SU-DHL-6 (cell line): ENCODE results near the gene KCNIP3.

Experiments
- H2AFZ ChIP-seq: fragments of 200-600 bp; sonication (generic); 2 replicates; pipeline ENCODE4 v1.6.1; 2014; ENCODE audit warnings: low read depth, mild to moderate bottlenecking, moderate library complexity, mixed read lengths, antibody characterized with exemption, low read length; ENCODE audit not compliant: severe bottlenecking
- H3F3A ChIP-seq: fragments of 200-600 bp; shearing (Covaris generic); 2 replicates; pipeline ENCODE4 v1.6.0; 2016; ENCODE audit warnings: antibody characterized with exemption, mild to moderate bottlenecking; ENCODE audit not compliant: insufficient read depth
- H3K27ac ChIP-seq: fragments of 200-600 bp; sonication (generic); 2 replicates; pipeline ENCODE4 v1.5.1; 2016; ENCODE audit warnings: low read depth, mild to moderate bottlenecking, low read length, moderate library complexity, mixed read lengths
- H3K27me3 ChIP-seq: fragments of 200-600 bp; sonication (generic), shearing (Covaris generic); 2 replicates; pipeline ENCODE4 v1.6.0; 2014; ENCODE audit warnings: mild to moderate bottlenecking, low read length
- H3K36me3 ChIP-seq: fragments of 200-600 bp; sonication (generic); 2 replicates; pipeline ENCODE4 v1.6.1; 2014; ENCODE audit warnings: mild to moderate bottlenecking, low read length, mixed read lengths
- H3K4me2 ChIP-seq: fragments of 300-600, 200-600 bp; shearing (Covaris generic), sonication (generic); 2 replicates; pipeline ENCODE4 v1.6.0; 2014; ENCODE audit warnings: low read length, low read depth, mild to moderate bottlenecking; ENCODE audit not compliant: poor library complexity, severe bottlenecking
- H3K4me3 ChIP-seq: fragments of 200-600 bp; sonication (generic); 2 replicates; pipeline ENCODE4 v1.5.1; 2014; ENCODE audit warnings: antibody characterized with exemption, low read length, mild to moderate bottlenecking, mixed read lengths; ENCODE audit not compliant: insufficient read depth, poor library complexity, severe bottlenecking
- H3K79me2 ChIP-seq: fragments of 200-600 bp; sonication (generic); 2 replicates; pipeline ENCODE4 v1.6.1; 2014; ENCODE audit warnings: mild to moderate bottlenecking, low read length, moderate library complexity; ENCODE audit not compliant: insufficient read depth
- H3K9ac ChIP-seq: fragments of 200-600 bp; sonication (generic); 2 replicates; pipeline ENCODE4 v1.7.0; 2014; ENCODE audit warnings: mild to moderate bottlenecking, low read length
- H3K9me2 ChIP-seq: fragments of 200-600 bp; sonication (generic); replicated peaks from 2 replicates; pipeline ENCODE4 v1.6.1; 2014; ENCODE audit warnings: low read length; ENCODE audit not compliant: insufficient read depth
- H3K9me3 ChIP-seq: fragments of 200-600 bp; sonication (generic); 2 replicates; pipeline ENCODE4 v1.6.1; 2014; ENCODE audit warnings: low read length, mixed read lengths; ENCODE audit not compliant: insufficient read depth
- H4K20me1 ChIP-seq: fragments of 200-600 bp; sonication (generic); 2 replicates; pipeline ENCODE4 v1.6.1; 2014; ENCODE audit warnings: low read depth, mild to moderate bottlenecking, antibody characterized with exemption, low read length, moderate library complexity, mixed read lengths
- CTCF ChIP-seq: fragments of 200-600 bp; sonication (generic); IDR thresholded peaks from one replicate; pipeline ENCODE4 v1.5.1; 2017; ENCODE audit warnings: antibody characterized with exemption, mild to moderate bottlenecking, low read length, moderate library complexity; ENCODE audit not compliant: insufficient read depth, poor library complexity, severe bottlenecking
- EZH2phosphoT487 ChIP-seq: fragments of 200-600 bp; sonication (generic), shearing (Covaris generic); conservative IDR thresholded peaks from 2 replicates; pipeline ENCODE4 v1.6.1; 2018; ENCODE audit warnings: mild to moderate bottlenecking, antibody characterized with exemption, low read length, moderate library complexity, mixed read lengths

KCNIP3 gene

GRCh38 chr2:95337829-95338228 is 40.7 kb downstream of the KCNIP3 start:
- H3K9me2 ChIP-seq, result no peaks in the 10 kb centered on the region
- no peaks in the 10 kb centered on the region for H3F3A ChIP-seq
- no peaks in the 10 kb centered on the region for H3K36me3 ChIP-seq
- no peak overlapping the region for H2AFZ ChIP-seq
- no peaks in the 10 kb centered on the region for H3K27me3 ChIP-seq
- H4K20me1 ChIP-seq, result no peaks in the 10 kb centered on the region
- no peaks in the 10 kb centered on the region for H3K9me3 ChIP-seq
- no peak overlapping the region for H3K4me2 ChIP-seq
- H3K9ac ChIP-seq, result no peak overlapping the region
- H3K79me2 ChIP-seq, result no peaks in the 10 kb centered on the region
- H3K27ac ChIP-seq, result no peak overlapping the region
- H3K4me3 ChIP-seq, result no peak overlapping the region
- TF ChIP-seq CTCF, result no peak
- TF ChIP-seq EZH2phosphoT487, result no peak

- Histone ChIP-seq H3K79me2 (no peaks in the 10 kb centered on the region), H3K9ac (no peak overlapping the region), H3K27me3 (no peaks in the 10 kb centered on the region)
Measured at GRCh38 chr2:95342556-95343320, 45.6 kb downstream of the KCNIP3 start.

GRCh38 chr2:95343429-95344214 is 46.5 kb downstream of the KCNIP3 start:
- Histone ChIP-seq H3K9me2 (no peaks in the 10 kb centered on the region), H3K79me2 (no peaks in the 10 kb centered on the region), H3K4me3 (no peak overlapping the region), H4K20me1 (no peaks in the 10 kb centered on the region), H3K36me3 (no peaks in the 10 kb centered on the region), H3K9ac (no peak overlapping the region), H3K9me3 (no peaks in the 10 kb centered on the region), H2AFZ (no peak overlapping the region), H3K27me3 (no peaks in the 10 kb centered on the region), H3K4me2 (no peak overlapping the region), H3K27ac (no peak overlapping the region), H3F3A (no peaks in the 10 kb centered on the region)
- TF ChIP-seq EZH2phosphoT487, result no peak
- TF ChIP-seq CTCF, result no peak

More at GRCh38 chr2:95342556-95343320, 45.6 kb downstream of the KCNIP3 start:
- Histone ChIP-seq H2AFZ (no peak overlapping the region), H3F3A (no peaks in the 10 kb centered on the region), H3K4me2 (no peak overlapping the region), H3K36me3 (no peaks in the 10 kb centered on the region), H3K4me3 (no peak overlapping the region), H3K27ac (no peak overlapping the region), H3K9me3 (no peaks in the 10 kb centered on the region), H3K9me2 (no peaks in the 10 kb centered on the region), H4K20me1 (no peaks in the 10 kb centered on the region)
- TF ChIP-seq CTCF (no peak), EZH2phosphoT487 (no peak)
